GM21619 (cell line): ENCODE measurements around the gene CCR2.

Experiments
- ATAC-seq: cut with Tn5 transposase; IDR thresholded peaks from one replicate; pipeline ENCODE4 v1.9.1; 2021; ENCODE audit not compliant: unreplicated experiment

CCR2 gene

DNA sequence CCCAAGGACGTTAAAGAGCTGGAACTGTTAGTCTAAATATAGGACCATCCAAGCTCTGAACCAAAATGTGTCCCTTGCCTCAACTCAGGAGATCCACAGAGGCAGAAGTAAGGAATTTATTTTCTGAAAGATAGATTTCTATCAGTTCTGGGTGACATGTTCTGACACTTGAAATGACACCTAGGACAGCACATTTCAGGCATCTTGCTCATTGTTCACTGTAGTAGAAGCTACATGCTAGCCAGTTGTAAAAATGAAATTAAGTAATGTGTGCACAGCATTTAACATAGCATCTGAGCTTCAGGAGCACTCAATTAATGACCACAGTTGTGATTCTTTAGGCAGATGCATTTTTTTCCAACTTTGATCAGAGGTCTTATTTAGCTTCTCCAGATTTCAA, 567 bp downstream of the CCR2 start:
- ATAC-seq: no peak

DNA sequence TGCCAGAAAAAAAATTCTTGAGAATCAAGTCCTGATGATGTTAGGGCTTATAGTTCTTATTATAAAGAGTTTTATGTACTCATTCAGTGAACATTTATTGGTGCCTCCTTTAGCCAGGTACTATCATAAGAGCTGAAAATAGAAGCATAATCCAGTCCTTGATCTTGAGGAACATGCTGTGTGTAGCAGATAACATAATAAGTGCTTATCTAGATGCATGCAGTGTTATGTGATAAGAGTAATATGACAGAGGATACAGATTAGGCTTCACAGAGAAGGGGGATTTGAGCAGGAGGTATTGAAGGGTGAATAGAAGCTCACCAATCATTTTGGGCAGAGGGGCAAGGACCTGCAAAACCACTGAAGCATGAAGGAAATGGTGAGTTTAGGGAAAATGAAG, 1.1 kb downstream of the CCR2 start:
- no peak for ATAC-seq

DNA sequence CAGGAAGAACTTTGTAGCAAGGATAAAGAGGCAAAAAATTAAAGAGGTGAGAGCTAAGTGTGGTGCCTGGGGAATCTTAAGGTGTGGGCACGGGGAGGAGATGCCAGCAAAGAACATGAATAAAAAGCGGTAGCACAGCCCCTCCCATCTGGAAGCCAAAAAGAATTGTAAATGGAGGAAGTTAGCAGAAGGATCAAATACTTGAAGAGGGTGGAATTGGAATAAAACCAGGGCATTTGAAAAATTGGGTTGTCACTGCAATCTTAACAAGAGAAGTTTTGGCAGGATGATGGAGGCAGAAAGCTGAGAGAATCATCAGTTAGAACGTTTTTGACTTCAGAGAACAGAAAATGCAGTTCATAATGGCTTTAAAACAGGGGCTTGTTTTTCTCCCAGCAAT, 2.4 kb downstream of the CCR2 start:
- ATAC-seq: no peak

- no peak for ATAC-seq
Observed at GRCh38 chr3:46356909-46357308, 3.0 kb downstream of the CCR2 start.

GRCh38 chr3:46358466-46358865, 4.6 kb downstream of the CCR2 start:
- no peak for ATAC-seq

DNA sequence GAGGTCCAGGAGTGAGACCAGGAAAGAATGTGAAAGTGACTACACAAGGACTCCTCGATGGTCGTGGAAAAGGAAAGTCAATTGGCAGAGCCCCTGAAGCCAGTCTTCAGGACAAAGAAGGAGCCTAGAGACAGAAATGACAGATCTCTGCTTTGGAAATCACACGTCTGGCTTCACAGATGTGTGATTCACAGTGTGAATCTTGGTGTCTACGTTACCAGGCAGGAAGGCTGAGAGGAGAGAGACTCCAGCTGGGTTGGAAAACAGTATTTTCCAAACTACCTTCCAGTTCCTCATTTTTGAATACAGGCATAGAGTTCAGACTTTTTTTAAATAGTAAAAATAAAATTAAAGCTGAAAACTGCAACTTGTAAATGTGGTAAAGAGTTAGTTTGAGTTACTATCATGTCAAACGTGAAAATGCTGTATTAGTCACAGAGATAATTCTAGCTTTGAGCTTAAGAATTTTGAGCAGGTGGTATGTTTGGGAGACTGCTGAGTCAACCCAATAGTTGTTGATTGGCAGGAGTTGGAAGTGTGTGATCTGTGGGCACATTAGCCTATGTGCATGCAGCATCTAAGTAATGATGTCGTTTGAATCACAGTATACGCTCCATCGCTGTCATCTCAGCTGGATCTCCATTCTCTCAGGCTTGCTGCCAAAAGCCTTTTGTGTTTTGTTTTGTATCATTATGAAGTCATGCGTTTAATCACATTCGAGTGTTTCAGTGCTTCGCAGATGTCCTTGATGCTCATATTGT, 6.0 kb downstream of the CCR2 start:
- ATAC-seq: no peak

- no peak for ATAC-seq
Observed at GRCh38 chr3:46360907-46361306, 7.0 kb downstream of the CCR2 start.

- ATAC-seq: no peak
Observed at GRCh38 chr3:46361408-46362283, 7.7 kb downstream of the CCR2 start.

GRCh38 chr3:46365041-46365440, 11.1 kb downstream of the CCR2 start:
- ATAC-seq: no peak

GRCh38 chr3:46365737-46366524, 12.0 kb downstream of the CCR2 start:
- ATAC-seq: no peak

DNA sequence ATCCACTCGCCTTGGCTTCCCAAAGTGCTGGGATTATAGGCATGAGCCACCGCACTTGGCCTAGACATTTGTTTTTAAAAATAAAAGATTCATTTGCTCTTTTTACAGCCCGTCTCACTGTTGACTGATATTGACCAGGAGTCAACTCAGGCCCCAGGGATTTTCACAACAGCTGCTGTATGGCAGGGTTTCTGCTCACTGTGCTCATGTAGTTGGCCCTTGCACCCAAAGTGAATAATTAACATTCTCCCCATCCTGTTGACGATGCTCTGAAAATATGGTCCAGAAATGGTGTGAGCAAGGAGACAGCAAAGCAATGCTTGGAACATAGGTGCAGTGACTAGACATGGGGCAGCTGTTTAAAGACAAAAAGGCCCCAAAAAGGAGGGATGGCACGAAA, 13.9 kb downstream of the CCR2 start:
- ATAC-seq: no peak

DNA sequence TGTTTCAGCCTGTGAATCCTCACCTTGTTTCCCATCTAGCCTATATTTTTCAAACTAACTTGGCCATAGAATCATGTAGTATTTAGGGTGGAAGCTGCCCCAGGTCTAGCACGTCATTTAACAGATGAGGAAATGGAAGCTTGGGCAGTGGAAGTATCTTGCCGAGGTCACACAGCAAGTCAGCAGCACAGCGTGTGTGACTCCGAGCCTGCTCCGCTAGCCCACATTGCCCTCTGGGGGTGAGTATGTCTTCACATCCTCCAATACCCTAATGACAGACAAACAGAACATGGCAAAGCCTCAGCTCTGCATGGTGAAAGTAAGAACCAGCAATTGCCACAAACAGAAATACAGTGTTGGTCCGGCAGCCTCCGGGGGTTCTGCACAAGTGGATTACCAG, 14.7 kb downstream of the CCR2 start:
- ATAC-seq: no peak

GRCh38 chr3:46369151-46369550, 15.2 kb downstream of the CCR2 start:
- no peak for ATAC-seq

- ATAC-seq: no peak
Observed at GRCh38 chr3:46369675-46370132, 15.8 kb downstream of the CCR2 start.

DNA sequence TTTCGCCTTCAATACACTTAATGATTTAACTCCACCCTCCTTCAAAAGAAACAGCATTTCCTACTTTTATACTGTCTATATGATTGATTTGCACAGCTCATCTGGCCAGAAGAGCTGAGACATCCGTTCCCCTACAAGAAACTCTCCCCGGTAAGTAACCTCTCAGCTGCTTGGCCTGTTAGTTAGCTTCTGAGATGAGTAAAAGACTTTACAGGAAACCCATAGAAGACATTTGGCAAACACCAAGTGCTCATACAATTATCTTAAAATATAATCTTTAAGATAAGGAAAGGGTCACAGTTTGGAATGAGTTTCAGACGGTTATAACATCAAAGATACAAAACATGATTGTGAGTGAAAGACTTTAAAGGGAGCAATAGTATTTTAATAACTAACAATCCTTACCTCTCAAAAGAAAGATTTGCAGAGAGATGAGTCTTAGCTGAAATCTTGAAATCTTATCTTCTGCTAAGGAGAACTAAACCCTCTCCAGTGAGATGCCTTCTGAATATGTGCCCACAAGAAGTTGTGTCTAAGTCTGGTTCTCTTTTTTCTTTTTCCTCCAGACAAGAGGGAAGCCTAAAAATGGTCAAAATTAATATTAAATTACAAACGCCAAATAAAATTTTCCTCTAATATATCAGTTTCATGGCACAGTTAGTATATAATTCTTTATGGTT, 17.1 kb downstream of the CCR2 start, which contains the start of gene CCR5:
CCR5 (plus strand) TSS at position 108 of the 680 bp plus-strand sequence. CDS start 1,957 bp downstream, outside the sequence.
- ATAC-seq: no peak

GRCh38 chr3:46371519-46372340, 17.8 kb downstream of the CCR2 start:
- no peak for ATAC-seq

DNA sequence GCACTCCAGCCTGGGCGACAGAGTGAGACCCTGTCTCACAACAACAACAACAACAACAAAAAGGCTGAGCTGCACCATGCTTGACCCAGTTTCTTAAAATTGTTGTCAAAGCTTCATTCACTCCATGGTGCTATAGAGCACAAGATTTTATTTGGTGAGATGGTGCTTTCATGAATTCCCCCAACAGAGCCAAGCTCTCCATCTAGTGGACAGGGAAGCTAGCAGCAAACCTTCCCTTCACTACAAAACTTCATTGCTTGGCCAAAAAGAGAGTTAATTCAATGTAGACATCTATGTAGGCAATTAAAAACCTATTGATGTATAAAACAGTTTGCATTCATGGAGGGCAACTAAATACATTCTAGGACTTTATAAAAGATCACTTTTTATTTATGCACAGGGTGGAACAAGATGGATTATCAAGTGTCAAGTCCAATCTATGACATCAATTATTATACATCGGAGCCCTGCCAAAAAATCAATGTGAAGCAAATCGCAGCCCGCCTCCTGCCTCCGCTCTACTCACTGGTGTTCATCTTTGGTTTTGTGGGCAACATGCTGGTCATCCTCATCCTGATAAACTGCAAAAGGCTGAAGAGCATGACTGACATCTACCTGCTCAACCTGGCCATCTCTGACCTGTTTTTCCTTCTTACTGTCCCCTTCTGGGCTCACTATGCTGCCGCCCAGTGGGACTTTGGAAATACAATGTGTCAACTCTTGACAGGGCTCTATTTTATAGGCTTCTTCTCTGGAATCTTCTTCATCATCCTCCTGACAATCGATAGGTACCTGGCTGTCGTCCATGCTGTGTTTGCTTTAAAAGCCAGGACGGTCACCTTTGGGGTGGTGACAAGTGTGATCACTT, 18.8 kb downstream of the CCR2 start:
- no peak for ATAC-seq

DNA sequence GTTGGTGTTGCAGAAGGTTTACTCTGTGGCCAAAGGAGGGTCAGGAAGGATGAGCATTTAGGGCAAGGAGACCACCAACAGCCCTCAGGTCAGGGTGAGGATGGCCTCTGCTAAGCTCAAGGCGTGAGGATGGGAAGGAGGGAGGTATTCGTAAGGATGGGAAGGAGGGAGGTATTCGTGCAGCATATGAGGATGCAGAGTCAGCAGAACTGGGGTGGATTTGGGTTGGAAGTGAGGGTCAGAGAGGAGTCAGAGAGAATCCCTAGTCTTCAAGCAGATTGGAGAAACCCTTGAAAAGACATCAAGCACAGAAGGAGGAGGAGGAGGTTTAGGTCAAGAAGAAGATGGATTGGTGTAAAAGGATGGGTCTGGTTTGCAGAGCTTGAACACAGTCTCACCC, 20.8 kb downstream of the CCR2 start:
- no peak for ATAC-seq

DNA sequence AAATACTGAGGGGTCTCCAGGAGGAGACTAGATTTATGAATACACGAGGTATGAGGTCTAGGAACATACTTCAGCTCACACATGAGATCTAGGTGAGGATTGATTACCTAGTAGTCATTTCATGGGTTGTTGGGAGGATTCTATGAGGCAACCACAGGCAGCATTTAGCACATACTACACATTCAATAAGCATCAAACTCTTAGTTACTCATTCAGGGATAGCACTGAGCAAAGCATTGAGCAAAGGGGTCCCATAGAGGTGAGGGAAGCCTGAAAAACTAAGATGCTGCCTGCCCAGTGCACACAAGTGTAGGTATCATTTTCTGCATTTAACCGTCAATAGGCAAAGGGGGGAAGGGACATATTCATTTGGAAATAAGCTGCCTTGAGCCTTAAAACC, 21.3 kb downstream of the CCR2 start:
- no peak for ATAC-seq
